ENCODE data around the gene CORO7.

The CORO7 gene

DNA sequence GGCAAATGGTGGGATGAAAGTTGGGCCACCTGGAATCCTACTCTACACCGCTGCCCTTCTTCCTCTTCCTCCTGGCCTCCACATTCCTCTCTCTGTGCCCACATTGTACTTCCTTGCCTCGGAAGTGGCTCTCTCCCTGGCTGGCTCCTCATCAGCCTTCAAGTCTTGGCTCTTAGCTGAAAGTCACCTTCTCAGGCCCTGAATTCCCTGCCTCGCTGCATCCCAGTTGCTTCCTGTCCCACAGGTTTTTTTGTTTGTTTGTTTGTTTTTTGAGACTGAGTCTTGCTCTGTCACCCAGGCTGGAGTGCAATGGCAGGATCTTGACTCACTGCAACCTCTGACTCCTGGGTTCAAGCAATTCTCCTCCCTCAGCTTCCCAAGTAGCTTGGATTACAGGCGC, 62.7 kb downstream of the CORO7 start:
- no peaks in the 10 kb centered on the region for H3K4me1 ChIP-seq (ENCODE audit: control insufficient read depth, low read depth, low read length)
- H2BK15ac ChIP-seq (replicated peaks; ENCODE audit: low read depth) = no peak overlapping the region
- H4K5ac ChIP-seq (ENCODE audit: low read length) = no peak overlapping the region
- H3K79me1 ChIP-seq (ENCODE audit: low read length) = peaks cover 7% of the 10 kb centered on the region
- no peak overlapping the region for H3K18ac ChIP-seq (ENCODE audit: low read length)
- no peak for DNase-seq
- H2BK5ac ChIP-seq (ENCODE audit: low read length) = no peak overlapping the region
- H3K4me3 ChIP-seq (ENCODE audit: low read length) = no peak overlapping the region
- no CpG with 5 or more reads among the region's 4 CpGs for WGBS (ENCODE audit: extremely low coverage, insufficient coverage, low lambda C conversion rate)
- H3K4me2 ChIP-seq (ENCODE audit: low read length) = no peak overlapping the region
- no peak overlapping the region for H2AK5ac ChIP-seq (ENCODE audit: low read length)
- no peak overlapping the region for H2BK120ac ChIP-seq (ENCODE audit: low read depth, low read length)
- H4K8ac ChIP-seq (ENCODE audit: low read depth, low read length) = no peak overlapping the region
- no peak overlapping the region for H3K4ac ChIP-seq (ENCODE audit: low read depth, low read length)
- H3K27ac ChIP-seq (ENCODE audit: low read depth, low read length) = no peak overlapping the region
- no peak overlapping the region for H3K23ac ChIP-seq (ENCODE audit: low read length)
- H3K79me2 ChIP-seq (ENCODE audit: control insufficient read depth, insufficient read depth, low read length) = peaks cover 18% of the 10 kb centered on the region
- no peak overlapping the region for H3K9ac ChIP-seq (ENCODE audit: low read length)
- H3K36me3 ChIP-seq (ENCODE audit: control insufficient read depth, insufficient read depth, low read length) = no peaks in the 10 kb centered on the region
- no peak overlapping the region for H3K56ac ChIP-seq (ENCODE audit: low read length)
- no peaks in the 10 kb centered on the region for H3K27me3 ChIP-seq (ENCODE audit: insufficient read depth, low read length, poor library complexity)

- peaks cover 24% of the 10 kb centered on the region for H3K79me2 ChIP-seq (ENCODE audit: control insufficient read depth, insufficient read depth, low read length)
- no peak overlapping the region for H2BK5ac ChIP-seq (ENCODE audit: low read length)
- no peak overlapping the region for H2BK120ac ChIP-seq (ENCODE audit: low read depth, low read length)
- H2AK5ac ChIP-seq (ENCODE audit: low read length) = no peak overlapping the region
- no peak overlapping the region for H4K5ac ChIP-seq (ENCODE audit: low read length)
- no peak overlapping the region for H3K9ac ChIP-seq (ENCODE audit: low read length)
- WGBS (ENCODE audit: extremely low coverage, insufficient coverage, low lambda C conversion rate) = no CpG with 5 or more reads among the region's 5 CpGs
- no peak for DNase-seq
- H3K4me3 ChIP-seq (ENCODE audit: low read length) = no peak overlapping the region
- H3K36me3 ChIP-seq (ENCODE audit: control insufficient read depth, insufficient read depth, low read length) = no peaks in the 10 kb centered on the region
- H3K27ac ChIP-seq (ENCODE audit: low read depth, low read length) = no peak overlapping the region
- H3K27me3 ChIP-seq (ENCODE audit: insufficient read depth, low read length, poor library complexity) = no peaks in the 10 kb centered on the region
- H4K8ac ChIP-seq (ENCODE audit: low read depth, low read length) = no peak overlapping the region
- H3K18ac ChIP-seq (ENCODE audit: low read length) = no peak overlapping the region
- no peak overlapping the region for H2BK15ac ChIP-seq (replicated peaks; ENCODE audit: low read depth)
- no peaks in the 10 kb centered on the region for H3K4me1 ChIP-seq (ENCODE audit: control insufficient read depth, low read depth, low read length)
- peaks cover 12% of the 10 kb centered on the region for H3K79me1 ChIP-seq (ENCODE audit: low read length)
- no peak overlapping the region for H3K4ac ChIP-seq (ENCODE audit: low read depth, low read length)
- H3K4me2 ChIP-seq (ENCODE audit: low read length) = no peak overlapping the region
- no peak overlapping the region for H3K23ac ChIP-seq (ENCODE audit: low read length)
- no peak overlapping the region for H3K56ac ChIP-seq (ENCODE audit: low read length)
Observed at GRCh38 chr16:4352843-4353242, 63.6 kb downstream of the CORO7 start.

DNA sequence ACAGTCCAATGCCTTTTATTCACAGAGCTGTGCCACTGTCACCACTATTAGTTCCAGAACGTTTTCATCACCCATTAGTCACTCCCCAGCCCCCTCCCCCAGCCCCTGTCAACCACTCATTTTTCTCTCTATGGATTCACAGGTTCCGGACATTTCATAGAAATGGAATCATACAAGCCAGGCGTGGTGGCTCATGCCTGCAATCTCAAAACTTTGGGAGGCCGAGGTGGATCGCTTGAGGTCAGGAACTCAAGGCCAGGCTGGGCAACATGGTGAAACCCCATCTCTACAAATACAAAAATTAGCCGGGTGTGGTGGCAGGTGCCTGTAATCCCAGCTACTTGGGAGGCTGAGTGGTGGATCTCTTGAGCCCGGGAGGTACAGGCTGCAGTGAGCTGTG, 64.5 kb downstream of the CORO7 start:
- Histone ChIP-seq H4K8ac (ENCODE audit: low read depth, low read length) (no peak overlapping the region), H3K4me2 (ENCODE audit: low read length) (no peak overlapping the region), H3K4ac (ENCODE audit: low read depth, low read length) (no peak overlapping the region), H3K27ac (ENCODE audit: low read depth, low read length) (no peak overlapping the region), H2AK5ac (ENCODE audit: low read length) (no peak overlapping the region), H3K18ac (ENCODE audit: low read length) (no peak overlapping the region), H3K9ac (ENCODE audit: low read length) (no peak overlapping the region), H3K27me3 (ENCODE audit: insufficient read depth, low read length, poor library complexity) (no peaks in the 10 kb centered on the region), H2BK120ac (ENCODE audit: low read depth, low read length) (no peak overlapping the region), H3K79me1 (ENCODE audit: low read length) (peaks cover 17% of the 10 kb centered on the region), H3K4me3 (ENCODE audit: low read length) (no peak overlapping the region), H3K56ac (ENCODE audit: low read length) (no peak overlapping the region), H4K5ac (ENCODE audit: low read length) (no peak overlapping the region), H3K23ac (ENCODE audit: low read length) (no peak overlapping the region), H3K36me3 (ENCODE audit: control insufficient read depth, insufficient read depth, low read length) (no peaks in the 10 kb centered on the region), H3K4me1 (ENCODE audit: control insufficient read depth, low read depth, low read length) (no peaks in the 10 kb centered on the region), H3K79me2 (ENCODE audit: control insufficient read depth, insufficient read depth, low read length) (peaks cover 34% of the 10 kb centered on the region), H2BK5ac (ENCODE audit: low read length) (no peak overlapping the region), H2BK15ac (replicated peaks; ENCODE audit: low read depth) (no peak overlapping the region)
- WGBS (ENCODE audit: extremely low coverage, insufficient coverage, low lambda C conversion rate) = no CpG with 5 or more reads among the region's 7 CpGs
- no peak for DNase-seq

DNA sequence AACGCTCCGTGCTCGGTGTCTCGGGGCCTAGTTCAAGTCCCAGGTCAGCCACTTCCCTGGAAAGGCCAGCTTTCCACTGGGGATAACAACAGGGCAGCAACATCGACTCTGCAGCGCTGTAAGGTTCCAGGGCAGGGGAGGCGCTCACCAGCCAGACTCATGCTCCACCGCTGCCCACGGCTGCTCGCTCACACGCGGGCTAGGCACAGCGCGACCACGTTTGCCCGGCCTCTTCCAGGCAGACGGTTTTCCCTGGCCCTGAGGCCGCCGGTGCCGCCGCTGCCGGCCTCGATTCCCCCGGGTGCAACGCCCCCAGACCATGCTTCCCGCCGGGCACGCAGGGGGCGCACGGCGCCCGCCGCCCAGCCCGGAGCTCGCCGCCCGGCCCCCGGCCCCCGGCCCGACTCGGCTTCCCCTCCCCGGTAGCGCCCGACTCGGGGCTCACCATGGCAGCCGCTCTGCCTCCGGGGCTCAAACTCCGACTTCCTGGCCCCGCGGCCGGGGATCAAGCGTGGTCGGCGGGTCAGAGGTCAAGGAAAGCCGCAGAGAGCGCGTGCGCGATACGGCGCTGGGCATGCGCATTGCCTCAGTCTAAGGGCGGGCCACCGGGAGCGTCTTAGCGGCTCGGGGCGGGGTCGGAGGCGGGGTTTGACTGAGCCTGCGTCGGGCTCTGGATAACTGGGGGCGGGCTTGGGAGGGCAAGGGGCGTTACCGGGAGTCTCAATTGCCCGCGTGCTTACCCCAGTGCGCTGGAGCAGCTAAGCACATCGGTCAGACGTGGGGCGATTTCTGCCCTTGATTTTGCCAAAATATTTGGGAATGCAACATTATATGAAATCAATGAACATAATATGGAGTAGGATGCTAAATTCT, 65.4 kb downstream of the CORO7 start, which contains the start of gene PAM16:
PAM16 (minus strand) TSS at position 535 of the 873 bp plus-strand sequence; CDS start at position 448, 87 bp downstream.
- WGBS (ENCODE audit: extremely low coverage, insufficient coverage, low lambda C conversion rate) = no CpG with 5 or more reads among the region's 81 CpGs
- H3K79me1 ChIP-seq (ENCODE audit: low read length) = peaks cover 18% of the 10 kb centered on the region
- peaks cover 1% of the 10 kb centered on the region for H3K36me3 ChIP-seq (ENCODE audit: control insufficient read depth, insufficient read depth, low read length)
- peak within 1 kb of the TSS; percentile 89 for H3K23ac ChIP-seq (ENCODE audit: low read length)
- H3K18ac ChIP-seq (ENCODE audit: low read length) = peak within 1 kb of the TSS; percentile 62
- H2AK5ac ChIP-seq (ENCODE audit: low read length) = no peak within 1 kb of the TSS
- H3K56ac ChIP-seq (ENCODE audit: low read length) = peak within 1 kb of the TSS; percentile 100
- peaks cover 38% of the 10 kb centered on the region for H3K79me2 ChIP-seq (ENCODE audit: control insufficient read depth, insufficient read depth, low read length)
- H3K4me3 ChIP-seq (ENCODE audit: low read length) = peak within 1 kb of the TSS; percentile 86
- peak within 1 kb of the TSS; percentile 57 for H3K4me2 ChIP-seq (ENCODE audit: low read length)
- peak within 1 kb of the TSS; percentile 99 for H3K9ac ChIP-seq (ENCODE audit: low read length)
- H3K27me3 ChIP-seq (ENCODE audit: insufficient read depth, low read length, poor library complexity) = no peaks in the 10 kb centered on the region
- peak within 1 kb of the TSS; percentile 66 for H3K4ac ChIP-seq (ENCODE audit: low read depth, low read length)
- H4K5ac ChIP-seq (ENCODE audit: low read length) = no peak within 1 kb of the TSS
- no peak within 1 kb of the TSS for H4K8ac ChIP-seq (ENCODE audit: low read depth, low read length)
- peak within 1 kb of the TSS; percentile 19 for H3K27ac ChIP-seq (ENCODE audit: low read depth, low read length)
- peak; percentile 97 for DNase-seq
- H2BK5ac ChIP-seq (ENCODE audit: low read length) = peak within 1 kb of the TSS; percentile 65
- H3K4me1 ChIP-seq (ENCODE audit: control insufficient read depth, low read depth, low read length) = no peaks in the 10 kb centered on the region
- H2BK120ac ChIP-seq (ENCODE audit: low read depth, low read length) = no peak within 1 kb of the TSS
- H2BK15ac ChIP-seq (replicated peaks; ENCODE audit: low read depth) = no peak within 1 kb of the TSS

- peak overlapping the region; percentile 86 for H3K4me3 ChIP-seq (ENCODE audit: low read length)
- peak overlapping the region; percentile 99 for H3K9ac ChIP-seq (ENCODE audit: low read length)
- peaks cover 1% of the 10 kb centered on the region for H3K36me3 ChIP-seq (ENCODE audit: control insufficient read depth, insufficient read depth, low read length)
- no CpG with 5 or more reads among the region's 24 CpGs for WGBS (ENCODE audit: extremely low coverage, insufficient coverage, low lambda C conversion rate)
- no peak overlapping the region for H3K4ac ChIP-seq (ENCODE audit: low read depth, low read length)
- no peak overlapping the region for H4K8ac ChIP-seq (ENCODE audit: low read depth, low read length)
- no peaks in the 10 kb centered on the region for H3K4me1 ChIP-seq (ENCODE audit: control insufficient read depth, low read depth, low read length)
- no peaks in the 10 kb centered on the region for H3K27me3 ChIP-seq (ENCODE audit: insufficient read depth, low read length, poor library complexity)
- H3K79me2 ChIP-seq (ENCODE audit: control insufficient read depth, insufficient read depth, low read length) = peaks cover 42% of the 10 kb centered on the region
- no peak overlapping the region for H2BK120ac ChIP-seq (ENCODE audit: low read depth, low read length)
- no peak overlapping the region for H2BK5ac ChIP-seq (ENCODE audit: low read length)
- no peak overlapping the region for H3K23ac ChIP-seq (ENCODE audit: low read length)
- peak overlapping the region; percentile 100 for H3K56ac ChIP-seq (ENCODE audit: low read length)
- DNase-seq = no peak
- H3K4me2 ChIP-seq (ENCODE audit: low read length) = peak overlapping the region; percentile 57
- H3K27ac ChIP-seq (ENCODE audit: low read depth, low read length) = peak overlapping the region; percentile 19
- H3K79me1 ChIP-seq (ENCODE audit: low read length) = peaks cover 21% of the 10 kb centered on the region
- H3K18ac ChIP-seq (ENCODE audit: low read length) = no peak overlapping the region
- H4K5ac ChIP-seq (ENCODE audit: low read length) = no peak overlapping the region
- no peak overlapping the region for H2AK5ac ChIP-seq (ENCODE audit: low read length)
- no peak overlapping the region for H2BK15ac ChIP-seq (replicated peaks; ENCODE audit: low read depth)
Observed at GRCh38 chr16:4350365-4350786, 66.0 kb downstream of the CORO7 start.

All from mesendoderm (in vitro differentiated cells).